ENCODE data around the gene RYR3.
"Not testable (repeated sequence)": the region's sequence is repeated elsewhere in the genome, so short reads cannot be mapped to it uniquely, and the experiment has no call there.

Gene RYR3

GRCh38 chr15:33561967-33562366, 251.2 kb downstream of the RYR3 start:
- no peak overlapping the region for H3K27ac ChIP-seq
- TF ChIP-seq ZFX (IDR thresholded peaks at IDR 0.05; ENCODE audit: borderline replicate concordance) = no peak
- TF ChIP-seq, protein P1, sequence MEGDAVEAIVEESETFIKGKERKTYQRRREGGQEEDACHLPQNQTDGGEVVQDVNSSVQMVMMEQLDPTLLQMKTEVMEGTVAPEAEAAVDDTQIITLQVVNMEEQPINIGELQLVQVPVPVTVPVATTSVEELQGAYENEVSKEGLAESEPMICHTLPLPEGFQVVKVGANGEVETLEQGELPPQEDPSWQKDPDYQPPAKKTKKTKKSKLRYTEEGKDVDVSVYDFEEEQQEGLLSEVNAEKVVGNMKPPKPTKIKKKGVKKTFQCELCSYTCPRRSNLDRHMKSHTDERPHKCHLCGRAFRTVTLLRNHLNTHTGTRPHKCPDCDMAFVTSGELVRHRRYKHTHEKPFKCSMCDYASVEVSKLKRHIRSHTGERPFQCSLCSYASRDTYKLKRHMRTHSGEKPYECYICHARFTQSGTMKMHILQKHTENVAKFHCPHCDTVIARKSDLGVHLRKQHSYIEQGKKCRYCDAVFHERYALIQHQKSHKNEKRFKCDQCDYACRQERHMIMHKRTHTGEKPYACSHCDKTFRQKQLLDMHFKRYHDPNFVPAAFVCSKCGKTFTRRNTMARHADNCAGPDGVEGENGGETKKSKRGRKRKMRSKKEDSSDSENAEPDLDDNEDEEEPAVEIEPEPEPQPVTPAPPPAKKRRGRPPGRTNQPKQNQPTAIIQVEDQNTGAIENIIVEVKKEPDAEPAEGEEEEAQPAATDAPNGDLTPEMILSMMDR (IDR thresholded peaks at IDR 0.05) = no peak

DNA sequence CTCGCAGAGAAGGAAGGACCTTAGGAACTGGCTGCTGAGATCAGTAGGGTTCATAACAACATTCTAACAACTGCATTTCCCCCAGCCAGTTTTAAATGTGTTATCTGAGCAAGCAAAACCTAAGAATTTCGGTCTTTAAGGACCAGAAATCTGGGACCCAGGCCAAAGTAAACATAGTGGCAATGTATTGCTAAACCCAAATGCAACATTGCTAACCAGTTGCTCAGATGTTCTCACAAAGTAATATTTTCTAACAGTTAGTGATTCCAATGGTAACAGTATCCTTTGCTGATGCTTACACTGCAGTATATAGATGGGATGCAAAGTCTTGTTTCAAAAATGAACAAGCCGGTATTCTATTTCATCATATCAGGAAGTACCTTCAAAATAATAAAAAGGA, 254.3 kb downstream of the RYR3 start:
- no peak for TF ChIP-seq ZFX (IDR thresholded peaks at IDR 0.05; ENCODE audit: borderline replicate concordance)
- TF ChIP-seq, protein P1 (IDR thresholded peaks at IDR 0.05) = no peak
- no peak overlapping the region for H3K27ac ChIP-seq

DNA sequence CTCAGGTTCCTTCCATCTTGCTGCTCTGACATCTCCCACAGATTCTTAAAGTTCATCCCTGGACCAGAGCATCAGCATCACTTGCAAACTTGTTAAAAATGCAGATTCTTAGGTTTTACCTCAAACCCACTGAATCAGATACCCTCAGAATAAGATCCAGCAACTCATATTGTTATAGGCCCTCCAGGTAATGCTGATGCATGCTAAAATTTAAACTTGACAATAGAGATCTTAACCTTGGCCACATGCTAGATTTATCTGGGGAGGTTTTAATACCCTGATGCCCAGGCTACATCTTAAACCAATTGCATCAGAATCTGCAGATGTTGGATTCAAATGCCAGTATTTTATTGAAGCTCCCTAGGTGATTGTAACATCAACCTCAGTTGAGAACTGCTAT, 256.9 kb downstream of the RYR3 start:
- H3K27ac ChIP-seq = no peak overlapping the region
- TF ChIP-seq, protein P1 (IDR thresholded peaks at IDR 0.05) = no peak
- TF ChIP-seq ZFX (IDR thresholded peaks at IDR 0.05; ENCODE audit: borderline replicate concordance) = no peak

- TF ChIP-seq ZFX (IDR thresholded peaks at IDR 0.05; ENCODE audit: borderline replicate concordance) = no peak
- H3K27ac ChIP-seq = no peak overlapping the region
Observed at GRCh38 chr15:33569036-33569435, 258.3 kb downstream of the RYR3 start.

DNA sequence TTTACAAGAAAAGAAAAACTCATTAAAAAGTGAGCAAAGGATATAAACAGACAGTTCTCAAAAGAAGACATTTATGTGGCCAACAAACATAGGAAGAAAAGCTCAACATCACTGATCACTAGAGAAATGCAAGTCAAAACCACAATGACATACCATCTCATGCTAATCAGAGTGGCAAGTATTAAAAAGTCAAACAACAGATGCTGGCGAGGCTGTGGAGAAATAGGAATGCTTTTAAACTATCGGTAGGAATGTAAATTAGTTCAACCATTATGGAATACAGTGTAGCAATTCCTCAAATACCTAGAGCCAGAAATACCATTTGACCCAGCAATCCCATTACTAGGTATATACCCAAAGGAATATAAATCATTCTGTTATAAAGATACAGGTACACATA, 267.1 kb downstream of the RYR3 start:
- not testable (repeated sequence) for H3K27ac ChIP-seq

- no peak overlapping the region for H3K27ac ChIP-seq
- TF ChIP-seq, protein P1 (IDR thresholded peaks at IDR 0.05) = no peak
- TF ChIP-seq ZFX (IDR thresholded peaks at IDR 0.05; ENCODE audit: borderline replicate concordance) = no peak
Observed at GRCh38 chr15:33580526-33580925, 269.8 kb downstream of the RYR3 start.

GRCh38 chr15:33581032-33581431, 270.3 kb downstream of the RYR3 start:
- TF ChIP-seq, protein P1 (IDR thresholded peaks at IDR 0.05) = no peak
- no peak for TF ChIP-seq ZFX (IDR thresholded peaks at IDR 0.05; ENCODE audit: borderline replicate concordance)
- no peak overlapping the region for H3K27ac ChIP-seq

- TF ChIP-seq ZFX (IDR thresholded peaks at IDR 0.05; ENCODE audit: borderline replicate concordance) = no peak
- TF ChIP-seq, protein P1 (IDR thresholded peaks at IDR 0.05) = no peak
Observed at GRCh38 chr15:33584797-33585196, 274.0 kb downstream of the RYR3 start.

More at GRCh38 chr15:33584797-33585196, 274.0 kb downstream of the RYR3 start:
- H3K27ac ChIP-seq = no peak overlapping the region
